GM18502 (cell line): ENCODE data around the gene NCK2.
"Not testable (repeated sequence)": the region's sequence is repeated elsewhere in the genome, so short reads cannot be mapped to it uniquely, and the experiment has no call there.

ENCODE experiments used
- ATAC-seq: cut with Tn5 transposase; IDR thresholded peaks from one replicate; pipeline ENCODE4 v1.9.1; 2021; ENCODE audit warnings: mild to moderate bottlenecking; ENCODE audit not compliant: unreplicated experiment, poor library complexity

The NCK2 gene

GRCh38 chr2:105882920-105883435 is 138.3 kb downstream of the NCK2 start:
- no peak for ATAC-seq

DNA sequence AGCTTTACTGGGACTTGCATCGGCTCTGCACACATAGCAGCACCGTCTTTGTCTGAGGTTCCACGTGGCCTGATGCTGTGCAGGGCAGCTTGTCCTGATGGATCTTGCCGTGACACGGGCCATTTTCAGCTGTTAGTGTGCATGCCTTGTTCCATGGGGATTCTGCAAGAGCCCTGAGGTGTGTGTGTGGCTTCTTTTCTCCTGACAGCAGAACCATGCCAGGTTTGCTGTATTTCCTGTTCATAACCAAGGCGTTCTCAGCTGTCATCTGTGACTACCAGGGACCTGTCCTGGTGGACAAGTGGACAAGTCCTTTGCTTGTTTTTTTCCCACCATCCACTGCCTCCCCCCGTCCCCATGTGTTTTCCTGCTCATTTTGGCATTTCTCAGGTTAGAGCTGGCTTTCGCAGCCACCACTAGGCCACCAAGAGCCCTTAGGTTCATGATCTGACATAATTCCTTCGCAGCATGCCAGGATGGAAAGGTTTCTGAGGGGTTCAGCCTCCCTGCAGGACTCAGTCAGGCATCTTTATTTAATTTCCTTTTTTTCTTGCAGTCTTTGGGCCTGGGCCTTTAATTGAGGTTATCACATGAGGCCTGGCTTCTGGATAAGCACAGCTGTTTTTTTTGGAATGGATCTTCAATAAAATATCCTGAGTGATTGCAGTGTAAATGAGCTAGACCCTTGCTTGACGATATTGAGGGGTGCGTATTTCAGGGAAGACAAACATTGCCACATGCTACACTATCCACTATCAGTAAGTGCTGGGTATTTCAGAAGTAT is 139.4 kb downstream of the NCK2 start:
- ATAC-seq: no peak

GRCh38 chr2:105885456-105885855 is 140.7 kb downstream of the NCK2 start:
- peak; percentile 61 for ATAC-seq

DNA sequence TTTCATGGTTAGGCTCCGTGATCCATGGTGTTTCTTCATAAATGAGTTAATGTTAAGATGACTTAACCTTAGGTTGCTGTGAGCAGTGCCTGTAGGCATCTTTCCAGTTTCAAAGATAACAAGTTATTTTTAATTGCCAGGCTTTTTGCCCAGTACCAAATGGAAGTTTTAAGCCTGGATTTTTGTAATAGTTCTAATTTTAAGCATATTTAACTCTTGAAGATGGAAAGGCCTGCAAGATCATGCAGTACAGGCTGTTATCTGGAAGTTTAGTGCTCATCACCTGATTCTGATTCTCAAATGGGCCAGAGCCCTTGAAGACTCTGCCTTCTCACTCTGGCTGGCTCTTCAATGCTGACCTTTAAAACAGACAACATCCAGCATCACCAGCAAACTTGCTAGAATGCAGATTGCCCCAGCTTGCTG is 141.3 kb downstream of the NCK2 start:
- no peak for ATAC-seq

DNA sequence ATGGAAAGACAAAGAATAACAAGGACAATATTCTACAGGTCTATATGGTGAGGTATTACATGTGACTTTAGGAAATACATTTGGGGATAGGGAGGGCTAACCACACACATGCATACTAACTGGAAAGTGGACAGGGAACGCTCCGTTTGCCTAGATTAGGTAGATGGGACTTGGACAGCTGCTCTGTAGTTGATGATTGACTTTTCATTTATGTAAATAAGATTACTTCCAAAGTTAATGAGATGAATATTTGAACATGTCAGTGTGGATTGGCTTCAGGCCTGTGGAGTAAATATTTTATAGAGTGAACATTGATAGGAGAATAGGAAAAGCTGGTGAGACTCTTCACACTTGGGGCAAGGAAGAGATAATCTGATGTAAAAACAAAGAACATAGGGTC is 142.0 kb downstream of the NCK2 start:
- ATAC-seq: no peak

GRCh38 chr2:105887256-105887655 is 142.5 kb downstream of the NCK2 start:
- no peak for ATAC-seq

GRCh38 chr2:105888625-105889024 is 143.9 kb downstream of the NCK2 start:
- ATAC-seq: no peak

- ATAC-seq: no peak
Observed at GRCh38 chr2:105889046-105889445, 144.3 kb downstream of the NCK2 start.

- no peak for ATAC-seq
Observed at GRCh38 chr2:105890111-105890510, 145.4 kb downstream of the NCK2 start.

DNA sequence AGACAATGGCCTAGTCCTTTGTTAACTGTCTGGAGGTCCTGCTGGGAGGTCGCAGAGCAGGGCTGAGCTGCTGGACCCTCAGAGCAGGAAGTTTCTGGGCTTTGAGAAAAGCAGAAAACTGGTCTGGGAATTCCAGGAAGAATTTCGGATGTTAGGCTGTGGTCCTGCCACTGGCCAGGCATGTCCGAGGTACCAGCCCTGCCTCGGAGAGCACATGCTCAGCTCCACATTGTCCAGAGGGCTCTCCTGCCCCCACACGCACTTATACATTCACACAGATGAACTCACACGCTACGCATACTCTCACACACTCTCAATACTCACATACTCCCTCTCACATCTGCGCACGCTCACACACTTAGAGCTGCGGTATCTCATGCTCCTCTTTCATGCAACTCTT is 146.1 kb downstream of the NCK2 start:
- ATAC-seq: no peak

GRCh38 chr2:105893011-105893995 is 148.6 kb downstream of the NCK2 start:
- no peak for ATAC-seq

DNA sequence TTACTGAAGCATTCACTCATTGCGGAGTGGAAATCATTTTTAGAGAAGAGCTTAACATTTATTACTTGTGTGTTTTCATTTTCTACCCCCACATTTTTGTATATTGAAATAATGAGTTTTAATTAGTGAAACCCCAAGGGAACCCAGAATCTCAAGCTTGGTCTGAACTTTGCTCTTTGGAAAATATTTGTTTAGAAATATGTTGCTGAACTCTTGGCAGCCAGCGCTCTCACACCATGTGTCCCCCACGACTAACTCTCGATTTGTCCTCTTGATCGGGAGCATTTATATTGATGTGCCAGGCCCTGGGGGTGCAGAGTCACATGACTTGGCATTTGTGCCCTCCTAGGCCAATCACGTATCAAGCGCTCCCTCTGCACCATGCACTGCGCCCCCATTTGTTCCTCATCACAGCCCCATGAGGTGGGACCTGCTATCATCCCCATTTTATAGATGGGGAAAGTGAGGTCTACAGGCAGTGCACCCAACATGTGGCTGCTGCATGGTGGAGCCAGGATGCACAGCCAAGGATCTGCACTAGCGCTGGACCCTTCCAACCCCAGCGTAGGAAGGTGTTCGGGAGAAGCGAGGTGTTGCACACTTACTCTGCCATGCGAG is 149.7 kb downstream of the NCK2 start:
- no peak for ATAC-seq

GRCh38 chr2:105895990-105896764 is 151.5 kb downstream of the NCK2 start:
- no peak for ATAC-seq

DNA sequence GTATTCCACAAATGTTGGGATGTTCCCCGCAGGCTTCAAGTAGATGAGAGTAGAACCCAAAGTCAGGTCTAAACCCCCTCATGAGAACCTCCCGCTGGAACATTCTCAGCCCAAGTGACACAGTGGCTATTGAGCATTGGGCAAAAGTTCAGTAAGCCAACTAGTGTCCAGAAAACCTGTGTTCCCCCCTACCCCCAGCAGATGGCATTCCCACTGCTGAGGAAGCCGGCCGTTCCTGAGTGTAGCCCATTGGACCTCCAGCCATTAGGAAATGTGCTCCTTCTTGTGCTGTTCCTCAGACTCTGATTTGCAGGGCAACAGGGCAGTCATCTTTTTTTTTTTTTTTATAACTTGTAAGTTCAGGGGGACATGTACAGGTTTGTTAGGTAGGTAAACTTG is 152.1 kb downstream of the NCK2 start:
- ATAC-seq: no peak

DNA sequence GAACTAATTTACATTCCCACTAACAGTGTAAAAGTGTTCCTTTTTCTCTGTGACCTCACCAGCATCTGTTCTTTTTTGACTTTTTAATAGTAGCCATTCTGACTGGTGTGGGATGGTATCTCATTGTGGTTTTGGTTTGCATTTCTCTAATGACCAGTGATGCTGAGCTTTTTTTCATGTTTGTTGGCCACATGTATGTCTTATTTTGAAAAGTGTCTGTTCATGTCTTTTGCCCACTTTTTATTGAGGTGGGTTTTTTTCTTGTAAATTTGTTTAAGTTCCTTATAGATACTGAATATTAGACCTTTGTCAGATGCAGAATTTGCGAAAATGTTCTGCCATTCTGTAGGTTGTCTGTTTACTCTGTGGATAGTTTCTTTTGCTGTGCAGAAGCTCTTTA is 153.0 kb downstream of the NCK2 start:
- ATAC-seq: not testable (repeated sequence)

DNA sequence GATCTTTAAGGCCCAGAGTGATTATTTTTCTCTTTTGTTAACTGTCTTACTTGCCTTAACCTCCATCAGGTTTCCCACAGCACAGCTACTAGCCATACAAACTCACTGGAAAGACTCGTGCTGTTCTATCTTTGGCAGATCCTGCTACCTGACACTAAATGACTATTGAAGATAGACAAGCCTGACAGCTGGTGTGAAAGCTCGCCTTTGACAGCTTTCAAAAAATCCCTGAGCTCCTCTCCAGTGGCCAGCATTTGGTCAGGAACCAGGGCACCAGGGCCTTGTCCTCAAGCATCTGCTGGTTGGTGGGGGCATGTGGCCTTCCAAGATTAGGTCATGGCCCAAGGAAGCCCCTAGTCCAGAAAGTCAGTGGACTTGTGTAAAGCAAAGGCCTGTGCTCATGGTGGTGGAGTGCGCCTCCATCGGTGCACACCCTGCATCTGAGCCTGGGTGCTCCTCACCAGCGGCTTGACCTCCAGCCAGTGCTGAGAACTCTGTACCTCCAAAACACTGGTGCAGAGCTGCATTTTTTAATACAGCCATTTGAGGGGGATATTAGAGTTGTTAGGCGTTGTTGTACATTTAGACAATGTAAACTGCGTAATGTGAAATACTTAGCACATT is 158.5 kb downstream of the NCK2 start:
- no peak for ATAC-seq

DNA sequence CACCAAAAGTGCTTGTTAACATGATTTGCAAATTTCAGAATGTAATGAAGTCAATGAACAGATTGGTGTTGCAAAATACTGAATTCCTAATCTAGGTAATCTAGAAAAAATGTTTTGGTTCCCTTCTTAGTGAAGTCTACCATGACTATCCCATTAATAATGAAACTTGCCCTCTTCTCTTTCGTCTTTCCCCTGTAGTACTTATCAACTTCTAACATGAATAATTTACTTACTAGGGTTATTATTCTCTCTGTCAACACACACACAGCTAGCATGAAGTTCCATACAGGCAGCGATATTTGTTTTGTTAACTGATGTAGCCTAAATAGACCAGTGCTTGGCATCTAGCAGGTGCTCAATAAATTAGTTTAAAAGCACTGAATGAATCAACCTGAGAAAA is 160.2 kb downstream of the NCK2 start:
- ATAC-seq: peak; percentile 90

DNA sequence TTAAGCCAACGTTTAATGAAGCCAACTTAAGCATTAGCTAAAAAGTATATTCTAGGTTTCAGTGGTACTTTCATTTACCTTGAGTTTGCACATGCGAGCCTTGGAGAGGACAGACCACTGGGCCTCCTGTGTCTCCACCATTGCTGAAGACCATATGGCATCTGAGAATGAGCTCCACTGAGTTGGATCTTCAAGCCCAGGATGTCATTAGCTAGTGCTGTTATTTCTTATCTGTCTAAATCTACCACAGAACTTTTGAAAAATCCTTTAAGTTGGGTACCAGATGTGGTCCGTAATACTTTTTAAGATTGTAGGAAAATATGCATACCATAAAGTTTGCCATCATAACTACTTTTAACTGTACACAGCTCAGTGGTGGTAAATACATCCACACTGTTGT is 161.8 kb downstream of the NCK2 start:
- no peak for ATAC-seq

GRCh38 chr2:105907184-105907583 is 162.5 kb downstream of the NCK2 start:
- ATAC-seq: no peak
